SK-N-SH (cell line): ENCODE data around the gene PEPD. TPM values are rescaled to one million over a fixed set of nuclear protein-coding genes. Genes with fewer than 3 reads are reported as not detected.

ENCODE experiments used
- CTCF ChIA-PET: fragments of 300-600, 350-600 bp; formaldehyde crosslinking; extraction: SDS; loops from one replicate; lab custom pipeline; 2021; lab: Yijun Ruan, JAX
- POLR2A ChIA-PET: fragments of 350-600 bp; sonication (Branson Sonifier 250); formaldehyde crosslinking; extraction: SDS; loops from one replicate; lab custom pipeline; 2020; ENCODE audit warnings: antibody characterized with exemption, inconsistent platforms; lab: Yijun Ruan, JAX
- DNase-seq: peaks from one replicate; pipeline ENCODE4 v3.0.0; 2012
- H2AFZ ChIP-seq: fragments of 200-600 bp; sonication (generic); 2 replicates; pipeline ENCODE4 v1.8.1; 2016; ENCODE audit warnings: antibody characterized with exemption, mild to moderate bottlenecking, low read depth
- H3F3A ChIP-seq: fragments of 200-600 bp; sonication (generic); replicated peaks from 2 replicates; pipeline ENCODE3; 2016; ENCODE audit warnings: antibody characterized with exemption, mild to moderate bottlenecking; ENCODE audit not compliant: insufficient read depth
- H3K27ac ChIP-seq, 2 experiments: fragments of 200-500 bp in 1 of 2; fragments of 200-600 bp in 1 of 2; sonication (Bioruptor generic) in 1 of 2; sonication (generic), shearing (Covaris generic) in 1 of 2; 2 replicates each; pipeline versions ENCODE4 v1.5.1 to v1.6.1; 2014 to 2016; ENCODE audit warnings: low read depth in 2 of 2, inconsistent platforms in 1 of 2, low read length in 1 of 2, mild to moderate bottlenecking in 1 of 2, mixed read lengths in 1 of 2
- H3K27me3 ChIP-seq: fragments of 200-600 bp; sonication (generic), shearing (Covaris generic); 2 replicates; pipeline ENCODE4 v1.6.1; 2016; ENCODE audit warnings: mixed run types; ENCODE audit not compliant: insufficient read depth
- H3K36me3 ChIP-seq, 2 experiments: fragments of 200-500 bp in 1 of 2; fragments of 200-600 bp in 1 of 2; sonication (Bioruptor generic) in 1 of 2; sonication (generic) in 1 of 2; replicated peaks in 1 of 2; 2 replicates each; pipeline versions ENCODE3 to v1.5.1; 2014 to 2016; ENCODE audit warnings: low read length in 1 of 2, mild to moderate bottlenecking in 1 of 2; ENCODE audit not compliant: insufficient read depth in 2 of 2, control insufficient read depth in 1 of 2
- H3K4me1 ChIP-seq, 2 experiments: fragments of 200-500 bp in 1 of 2; fragments of 200-600 bp in 1 of 2; sonication (Bioruptor generic) in 1 of 2; sonication (generic), shearing (Covaris generic) in 1 of 2; 2 replicates each; pipeline versions ENCODE4 v1.5.1 to v1.6.1; 2014 to 2016; ENCODE audit warnings: low read depth in 1 of 2, low read length in 1 of 2, mixed run types in 1 of 2; ENCODE audit not compliant: insufficient read depth in 2 of 2, control insufficient read depth in 1 of 2
- H3K4me2 ChIP-seq: fragments of 200-600 bp; sonication (generic), shearing (Covaris generic); 2 replicates; pipeline ENCODE4 v1.6.1; 2017; ENCODE audit warnings: mixed run types
- H3K4me3 ChIP-seq, 2 experiments: fragments of 200-500 bp in 1 of 2; fragments of 200-600 bp in 1 of 2; sonication (Bioruptor generic) in 1 of 2; sonication (generic), shearing (Covaris generic) in 1 of 2; 2 replicates each; pipeline versions ENCODE4 v1.5.1 to v1.8.1; 2014 to 2016; ENCODE audit warnings: low read depth in 2 of 2, inconsistent platforms in 1 of 2, low read length in 1 of 2, mild to moderate bottlenecking in 1 of 2, mixed read lengths in 1 of 2, moderate library complexity in 1 of 2
- H3K79me2 ChIP-seq: fragments of 200-600 bp; sonication (generic); 2 replicates; pipeline ENCODE4 v1.8.1; 2017; ENCODE audit warnings: mild to moderate bottlenecking; ENCODE audit not compliant: insufficient read depth
- H3K9ac ChIP-seq: fragments of 200-600 bp; sonication (generic); 2 replicates; pipeline ENCODE4 v1.6.1; 2017; ENCODE audit warnings: mixed run types
- H3K9me2 ChIP-seq: fragments of 200-600 bp; sonication (generic); 2 replicates; pipeline ENCODE4 v1.6.1; 2017; ENCODE audit warnings: mixed run types
- H3K9me3 ChIP-seq: fragments of 200-600 bp; sonication (generic); 2 replicates; pipeline ENCODE4 v1.6.1; 2017; ENCODE audit warnings: mixed run types, mild to moderate bottlenecking, moderate library complexity
- H4K20me1 ChIP-seq: fragments of 200-600 bp; sonication (generic); 2 replicates; pipeline ENCODE4 v1.6.1; 2017; ENCODE audit warnings: mild to moderate bottlenecking, mixed run types; ENCODE audit not compliant: insufficient read depth
- CHD2 ChIP-seq: fragments of 150-350 bp; IDR thresholded peaks from 2 replicates; pipeline ENCODE4 v1.6.1; 2018; ENCODE audit warnings: low read length; ENCODE audit not compliant: partially characterized antibody
- CTCF ChIP-seq: fragments of 200-600 bp; sonication (generic); IDR thresholded peaks from 2 replicates; pipeline ENCODE4 v1.6.1; 2017; ENCODE audit warnings: antibody characterized with exemption, mild to moderate bottlenecking, moderate library complexity
- ELF1 ChIP-seq: IDR thresholded peaks from 2 replicates; pipeline ENCODE4 v1.4.0; 2012
- EP300 ChIP-seq, 2 experiments: IDR thresholded peaks; 2 replicates each; pipeline versions ENCODE4 v1.4.0 to v1.6.1; 2012; ENCODE audit warnings: borderline replicate concordance in 1 of 2, low read depth in 1 of 2, low read length in 1 of 2
- EZH2phosphoT487 ChIP-seq: fragments of 200-600 bp; sonication (generic); IDR thresholded peaks from 2 replicates; pipeline ENCODE4 v1.6.1; 2017; ENCODE audit warnings: low read depth, mixed run types, mild to moderate bottlenecking, antibody characterized with exemption, moderate library complexity, borderline replicate concordance
- FOXJ3 ChIP-seq: sonication (generic); formaldehyde crosslinking; IDR thresholded peaks from 2 replicates; pipeline ENCODE4 v1.5.1; 2020; ENCODE audit warnings: mild to moderate bottlenecking, missing genetic modification reagents
- GABPA ChIP-seq: IDR thresholded peaks from 2 replicates; pipeline ENCODE4 v1.4.0; 2012; ENCODE audit warnings: low read depth, mild to moderate bottlenecking
- JUND ChIP-seq: IDR thresholded peaks from 2 replicates; pipeline ENCODE4 v1.4.0; 2012
- NFIC ChIP-seq: IDR thresholded peaks from 2 replicates; pipeline ENCODE4 v1.4.0; 2012; ENCODE audit warnings: borderline replicate concordance
- RAD21 ChIP-seq: IDR thresholded peaks from 2 replicates; pipeline ENCODE4 v1.6.1; 2012; ENCODE audit warnings: mild to moderate bottlenecking, low read length
- REST ChIP-seq: IDR thresholded peaks from 2 replicates; pipeline ENCODE4 v1.6.1; 2012; ENCODE audit warnings: mild to moderate bottlenecking, low read depth, low read length, moderate library complexity
- RFX5 ChIP-seq: IDR thresholded peaks from 2 replicates; pipeline ENCODE4 v1.6.1; 2012; ENCODE audit warnings: mild to moderate bottlenecking, improper control_type of control experiment, low read length
- RXRA ChIP-seq: IDR thresholded peaks from 2 replicates; pipeline ENCODE4 v1.4.0; 2012; ENCODE audit warnings: low read depth, mild to moderate bottlenecking, borderline replicate concordance
- SMC3 ChIP-seq: IDR thresholded peaks from 2 replicates; pipeline ENCODE4 v1.6.1; 2012; ENCODE audit warnings: low read depth, low read length, improper control_type of control experiment
- USF2 ChIP-seq: fragments of 150-350 bp; IDR thresholded peaks from 2 replicates; pipeline ENCODE4 v1.6.1; 2017; ENCODE audit warnings: antibody characterized with exemption, low read length, low read depth, borderline replicate concordance
- YY1 ChIP-seq: IDR thresholded peaks from 2 replicates; pipeline ENCODE4 v1.4.0; 2012; ENCODE audit warnings: low read depth, mild to moderate bottlenecking
- WGBS: methylation state at CpG from one replicate; pipeline ENCODE4 v1.1.6; 2017; ENCODE audit warnings: low lambda C conversion rate; 5-methylcytosine and 5-hydroxymethylcytosine counted together
- polyA plus RNA-seq, 3 experiments: library from polyadenylated mRNA; depleted of rRNA; stranded (reverse); fragments of >200 nt; gene quantifications; 2 replicates each; pipeline ENCODE4 v1.2.3, GENCODE V29; 2012

Gene PEPD
- polyA plus RNA-seq, 1 of the 3 experiments (the other 2 are of a cell fraction) = 88.9 TPM

- CTCF ChIA-PET = interaction anchor here (0.5 to 3.1 kb wide), 8 partner anchors 9 to 660 kb away, joined by 3 to 29 read pairs (median 4); no protein-coding TSS in a partner anchor
- peak; percentile 60 for DNase-seq
- TF ChIP-seq EP300 (IDR thresholded peaks at IDR 0.05; ENCODE audit: borderline replicate concordance in 1 of 2, low read depth in 1 of 2, low read length in 1 of 2) = no peak
- no peak for TF ChIP-seq ELF1
- TF ChIP-seq SMC3 = no peak
- no peak for TF ChIP-seq CTCF
- TF ChIP-seq GABPA = no peak
- TF ChIP-seq NFIC = no peak
- TF ChIP-seq RXRA = no peak
- TF ChIP-seq RFX5 = no peak
- no peak for TF ChIP-seq RAD21
- TF ChIP-seq JUND = no peak
- no peak for TF ChIP-seq CHD2
- TF ChIP-seq USF2 = no peak
- TF ChIP-seq YY1 = no peak
- no peak for TF ChIP-seq EZH2phosphoT487
- no peak for TF ChIP-seq FOXJ3 (CRISPR knock-in tag)
- TF ChIP-seq REST = no peak
Measured at GRCh38 chr19:33436360-33437345, 84.9 kb downstream of the PEPD start.

More at GRCh38 chr19:33436360-33437345, 84.9 kb downstream of the PEPD start:
- POLR2A ChIA-PET = no interaction called here
- no peaks in the 10 kb centered on the region for H3K27me3 ChIP-seq
- no peaks in the 10 kb centered on the region for H3K9me2 ChIP-seq
- H3K4me2 ChIP-seq = peak overlapping the region; percentile 43; the same call in 1 of the 2 replicates
- no peak overlapping the region for H3K9ac ChIP-seq
- H4K20me1 ChIP-seq = no peaks in the 10 kb centered on the region
- H3K27ac ChIP-seq = peak overlapping the region; percentile 43 to 91; a peak in 3 of 4 replicates
- no peak overlapping the region for H2AFZ ChIP-seq
- no peak overlapping the region; a peak in 1 of 4 replicates for H3K4me3 ChIP-seq
- peaks cover 11% of the 10 kb centered on the region for H3F3A ChIP-seq
- H3K9me3 ChIP-seq = no peaks in the 10 kb centered on the region
- H3K4me1 ChIP-seq = peaks cover 17 to 72% of the 10 kb centered on the region in 2 experiments
- WGBS = 76% methylated on average over 20 of the region's 22 CpGs
- H3K79me2 ChIP-seq = no peaks in the 10 kb centered on the region
- H3K36me3 ChIP-seq = no peaks in the 10 kb centered on the region
